PC-3 (cell line): ENCODE results near the gene PHF12. TPM values are rescaled to one million over a fixed set of nuclear protein-coding genes. Genes with fewer than 3 reads are reported as not detected.
A peak's percentile ranks its signal among the peaks of the same experiment; 100 is the strongest.

Experiments
- ATAC-seq: fragments of 200-7000 bp; cut with Tn5 transposase; 2 replicates; pipeline ENCODE4 v1.9.1; 2020; ENCODE audit warnings: mild to moderate bottlenecking, moderate library complexity
- BruUV-seq: library from RNA; stranded (reverse); fragments of 400-500 nt; replicated peaks from 2 replicates; lab custom pipeline; 2021; lab: Mats Ljungman, UMichigan
- CTCF ChIA-PET: fragments of 300-600 bp; sonication (Branson Sonifier 250); formaldehyde crosslinking; loops from one replicate; lab custom pipeline; 2022; ENCODE audit warnings: antibody characterized with exemption; lab: Charles Lee
- POLR2A ChIA-PET: fragments of 300-600 bp; sonication (Branson Sonifier 250); formaldehyde crosslinking; loops from one replicate; lab custom pipeline; 2022; ENCODE audit warnings: antibody characterized with exemption; ENCODE audit not compliant: unreplicated experiment; lab: Charles Lee
- DNase-seq: peaks from one replicate; pipeline ENCODE4 v3.0.0-alpha.2; 2015
- H2AFZ ChIP-seq: fragments of 300-600 bp; sonication (generic); 2 replicates; pipeline ENCODE4 v1.6.0; 2016; ENCODE audit warnings: antibody characterized with exemption, low read length
- H3F3A ChIP-seq: fragments of 300-600 bp; sonication (generic); one replicate; pipeline ENCODE4 v1.6.0; 2017; ENCODE audit warnings: antibody characterized with exemption, low read length, control low read depth, mild to moderate bottlenecking; ENCODE audit not compliant: unreplicated experiment
- H3K27ac ChIP-seq: fragments of 300-600 bp; sonication (generic); 2 replicates; pipeline ENCODE4 v1.5.1; 2016; ENCODE audit warnings: mild to moderate bottlenecking, low read length
- H3K27me3 ChIP-seq: fragments of 300-600 bp; sonication (generic); 2 replicates; pipeline ENCODE4 v1.6.1; 2016; ENCODE audit warnings: low read length, mixed read lengths
- H3K36me3 ChIP-seq: fragments of 300-600 bp; sonication (generic); 2 replicates; pipeline ENCODE4 v1.6.1; 2016; ENCODE audit warnings: low read depth, mixed run types, low read length, mixed read lengths
- H3K4me1 ChIP-seq: fragments of 300-600 bp; sonication (generic); 2 replicates; pipeline ENCODE4 v1.5.1; 2016; ENCODE audit warnings: low read length; ENCODE audit not compliant: insufficient read depth
- H3K4me2 ChIP-seq: fragments of 300-600 bp; sonication (generic); 2 replicates; pipeline ENCODE4 v1.6.0; 2016; ENCODE audit warnings: low read length
- H3K4me3 ChIP-seq: fragments of 300-600 bp; sonication (generic); 2 replicates; pipeline ENCODE4 v1.5.1; 2016; ENCODE audit warnings: mild to moderate bottlenecking, low read length, mixed read lengths
- H3K79me2 ChIP-seq: fragments of 300-600 bp; sonication (generic); 2 replicates; pipeline ENCODE4 v1.6.1; 2017; ENCODE audit warnings: low read length, mixed read lengths
- H3K9ac ChIP-seq: fragments of 300-600 bp; sonication (generic); 2 replicates; pipeline ENCODE4 v1.6.0; 2016; ENCODE audit warnings: mild to moderate bottlenecking, low read length
- H3K9me2 ChIP-seq: fragments of 300-600 bp; sonication (generic); replicated peaks from 2 replicates; pipeline ENCODE4 v1.6.1; 2016; ENCODE audit warnings: mixed run types, low read length, mixed read lengths
- H3K9me3 ChIP-seq: fragments of 300-600 bp; sonication (generic); 2 replicates; pipeline ENCODE4 v1.6.1; 2016; ENCODE audit warnings: low read length, mixed read lengths
- H4K20me1 ChIP-seq: fragments of 300-600 bp; sonication (generic); 2 replicates; pipeline ENCODE4 v1.6.1; 2016; ENCODE audit warnings: low read length, mixed read lengths
- CTCF ChIP-seq: fragments of 300-600 bp; sonication (generic); conservative IDR thresholded peaks from 2 replicates; pipeline ENCODE4 v1.5.1; 2017; ENCODE audit warnings: antibody characterized with exemption, low read depth, mild to moderate bottlenecking, low read length
- EZH2 ChIP-seq: fragments of 300-600 bp; sonication (generic); IDR thresholded peaks from one replicate; pipeline ENCODE4 v1.6.1; 2017; ENCODE audit warnings: antibody characterized with exemption, mild to moderate bottlenecking, low read length; ENCODE audit not compliant: unreplicated experiment
- EZH2phosphoT487 ChIP-seq: fragments of 300-600 bp; sonication (generic); IDR thresholded peaks from 2 replicates; pipeline ENCODE4 v1.6.1; 2018; ENCODE audit warnings: mild to moderate bottlenecking, antibody characterized with exemption, low read length, borderline replicate concordance
- intact Hi-C: fragments of 100-400 bp; cut with micrococcal nuclease; formaldehyde crosslinking; loops from 2 replicates; pipeline ENCODE4 v1.9.0; 2023
- total RNA-seq: library from RNA; depleted of rRNA; stranded (reverse); fragments of >200 nt; gene quantifications from 2 replicates; pipeline ENCODE4 v1.2.3, GENCODE V29; 2014

The PHF12 gene
- total RNA-seq, 1 experiment from 2014 or later, result 25.0 TPM

DNA sequence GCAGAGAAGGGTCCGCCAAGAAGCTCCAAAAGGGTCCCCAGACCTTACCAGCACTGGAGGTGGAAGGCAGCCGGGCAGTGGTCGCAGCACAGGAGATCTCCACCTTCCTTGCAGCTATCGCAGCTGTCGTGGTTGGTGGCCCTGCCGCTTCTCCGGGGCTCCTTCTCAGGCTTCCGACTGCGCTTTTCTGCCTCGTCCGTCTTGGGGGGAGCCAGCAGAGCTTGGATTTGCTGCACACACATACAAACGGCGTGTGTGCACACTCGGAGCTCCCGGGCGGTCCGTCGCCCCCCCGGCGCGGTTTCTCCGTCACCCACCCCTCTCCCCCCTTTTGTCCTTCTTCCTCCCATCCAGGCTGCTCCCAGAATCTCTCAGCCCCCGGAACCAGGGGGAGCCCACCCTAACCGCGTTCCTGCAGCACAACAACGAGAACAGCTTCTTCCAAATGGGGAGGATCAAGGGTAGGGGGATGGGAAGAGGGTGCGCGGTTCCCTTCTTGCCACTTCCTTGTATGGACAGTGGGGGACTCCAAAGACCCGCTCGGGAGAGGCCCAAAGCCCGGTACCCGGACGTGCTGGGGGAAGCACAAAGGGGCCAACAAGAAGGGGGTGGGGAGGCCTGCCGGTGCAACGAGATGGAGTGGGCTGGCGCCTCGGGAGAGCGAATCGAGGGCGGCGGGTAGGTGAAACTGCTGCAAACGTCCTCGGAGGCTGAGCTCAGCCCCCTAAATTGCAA, 1.1 kb downstream of the PHF12 start:
- CTCF ChIA-PET, result interaction anchor here (0.5 to 0.7 kb wide), 2 partner anchors 15 to 230 kb away, joined by 3 read pairs; partner anchors contain the start of gene MYO18A
- intact Hi-C loops, result no loop called here

GRCh38 chr17:28949185-28950016, 1.9 kb downstream of the PHF12 start:
- Histone ChIP-seq H3K27me3 (no peaks in the 10 kb centered on the region), H3F3A (no peaks in the 10 kb centered on the region), H3K79me2 (peaks cover 62% of the 10 kb centered on the region), H4K20me1 (no peaks in the 10 kb centered on the region), H3K4me2 (peak overlapping the region; percentile 93), H3K27ac (peak overlapping the region; percentile 99), H3K9me3 (no peaks in the 10 kb centered on the region), H2AFZ (peak overlapping the region; percentile 53), H3K4me1 (peaks cover 45% of the 10 kb centered on the region), H3K4me3 (peak overlapping the region; percentile 91), H3K9ac (peak overlapping the region; percentile 100), H3K9me2 (no peaks in the 10 kb centered on the region), H3K36me3 (peaks cover under 1% of the 10 kb centered on the region; the same call in 1 of the 2 replicates)
- intact Hi-C loops, result loop anchor here (5.0 kb wide), 1 partner anchor 47 kb away; the partner anchor contains the start of gene DHRS13
- POLR2A ChIA-PET, result interaction anchor here (0.5 to 0.6 kb wide), 2 partner anchors 221 to 230 kb away, joined by 3 read pairs; no protein-coding TSS in a partner anchor
- BruUV-seq, result no TSS peak
- CTCF ChIA-PET, result no interaction called here
- ATAC-seq (no peak), DNase-seq (peak; percentile 26)
- TF ChIP-seq CTCF, result no peak
- no peak for TF ChIP-seq EZH2phosphoT487
- no peak for TF ChIP-seq EZH2

More for the DNA sequence above, 1.1 kb downstream of the PHF12 start:
- no TSS peak for BruUV-seq
- H3K4me2 ChIP-seq, result peak overlapping the region; percentile 93
- POLR2A ChIA-PET, result interaction anchor here (0.5 to 0.6 kb wide), 2 partner anchors 222 to 229 kb away, joined by 3 read pairs; no protein-coding TSS in a partner anchor
- H4K20me1 ChIP-seq, result no peaks in the 10 kb centered on the region
- peaks cover 54% of the 10 kb centered on the region for H3K79me2 ChIP-seq
- H3K27ac ChIP-seq, result peak overlapping the region; percentile 99
- H3K36me3 ChIP-seq, result no peaks in the 10 kb centered on the region
- DNase-seq (peak; percentile 11), ATAC-seq (no peak)
- H3K4me1 ChIP-seq, result peaks cover 41% of the 10 kb centered on the region
- no peaks in the 10 kb centered on the region for H3K27me3 ChIP-seq
- H3K9me3 ChIP-seq, result no peaks in the 10 kb centered on the region
- no peak for TF ChIP-seq EZH2phosphoT487
- TF ChIP-seq CTCF, result no peak
- TF ChIP-seq EZH2, result no peak
- H3K4me3 ChIP-seq, result peak overlapping the region; percentile 91
- H3K9me2 ChIP-seq, result no peaks in the 10 kb centered on the region
- no peaks in the 10 kb centered on the region for H3F3A ChIP-seq
- H2AFZ ChIP-seq, result peak overlapping the region; percentile 53; the same call in 1 of the 2 replicates
- peak overlapping the region; percentile 100 for H3K9ac ChIP-seq
